ENCODE measurements around the gene FAM184B. TPM values are rescaled to one million over a fixed set of nuclear protein-coding genes. Genes with fewer than 3 reads are reported as not detected.

Gene FAM184B
- total and polyA plus RNA-seq, 4 donors: 0.05 TPM; not detected in 3

DNA sequence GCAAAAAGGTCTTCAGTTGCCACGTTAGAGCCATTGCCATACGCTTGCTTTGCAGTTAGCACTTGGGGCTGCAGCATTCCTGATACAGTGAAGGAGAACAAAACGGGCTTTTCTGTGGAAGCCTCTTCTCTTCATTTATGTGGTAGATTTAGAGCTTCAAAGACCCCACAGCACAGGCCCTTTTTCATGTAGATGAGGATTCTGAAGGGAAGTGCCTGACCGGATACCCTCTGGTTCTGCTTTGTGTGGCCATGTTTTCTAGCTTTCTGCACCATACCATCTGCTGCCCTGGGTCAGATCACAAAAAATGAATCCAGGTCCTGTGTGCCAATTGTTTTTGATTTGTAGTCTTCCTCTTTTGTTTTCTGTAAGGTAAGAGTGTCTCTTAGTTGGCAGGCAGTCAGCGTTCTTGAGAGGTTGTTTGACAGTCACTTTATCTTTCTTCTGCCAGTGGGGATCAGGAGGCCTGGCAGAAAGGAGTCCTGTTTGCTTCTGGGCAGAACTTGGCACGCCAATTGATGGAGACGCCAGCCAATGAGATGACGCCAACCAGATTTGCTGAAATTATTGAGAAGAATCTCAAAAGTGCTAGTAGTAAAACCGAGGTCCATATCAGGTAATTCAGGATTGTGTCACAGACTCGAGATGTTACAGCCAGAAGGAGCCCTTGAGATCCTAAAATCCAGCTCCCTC, 196.8 kb downstream of the FAM184B start:
- 88 to 90% methylated on average over 10 of the region's 10 CpGs for WGBS, 2 donors
- intact Hi-C loops (cut with DNase I): no loop called here
- no peak for DNase-seq
- no peak for ATAC-seq (ENCODE audit: low FRiP score)
- no peaks in the 10 kb centered on the region for H3K27me3 ChIP-seq (ENCODE audit: control insufficient read depth in 1 of 2, insufficient read depth in 2 of 2, low read length in 1 of 2)
- no peak overlapping the region for H3K27ac ChIP-seq (ENCODE audit: low read depth in 1 of 2, low read length in 2 of 2)
- no peak overlapping the region for H3K4me3 ChIP-seq (ENCODE audit: low read length in 2 of 2)
- peaks cover 10 to 17% of the 10 kb centered on the region in 2 donors for H3K36me3 ChIP-seq (ENCODE audit: control insufficient read depth in 1 of 2, insufficient read depth in 2 of 2, low read length in 1 of 2)
- H3K4me1 ChIP-seq (ENCODE audit: control insufficient read depth in 1 of 2, insufficient read depth in 2 of 2, low read length in 2 of 2): no peaks in the 10 kb centered on the region
- H3K9me3 ChIP-seq (ENCODE audit: control insufficient read depth, low read length): no peaks in the 10 kb centered on the region

DNA sequence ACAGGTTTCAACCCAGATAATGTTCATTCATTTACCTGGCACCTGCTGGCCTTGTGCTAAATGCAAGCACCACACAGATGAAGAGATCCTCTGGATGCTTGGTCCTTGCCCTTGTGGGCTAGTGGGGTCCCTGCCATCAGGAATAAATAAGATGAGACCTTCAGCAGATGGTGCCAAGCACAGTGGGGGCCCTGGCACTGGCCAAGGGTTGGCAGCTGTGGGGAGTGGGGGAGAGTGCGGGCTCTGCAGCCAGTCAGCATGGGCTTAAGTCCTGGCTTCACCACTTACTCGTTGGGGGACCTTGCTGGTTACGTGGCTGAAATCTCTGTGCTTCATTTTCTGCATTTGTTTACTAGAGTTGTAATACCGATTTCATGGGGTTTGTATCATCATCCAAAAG, 197.5 kb downstream of the FAM184B start:
- whole genome bisulfite sequencing, 2 donors: 93 to 96% methylated on average over 4 of the region's 4 CpGs

DNA sequence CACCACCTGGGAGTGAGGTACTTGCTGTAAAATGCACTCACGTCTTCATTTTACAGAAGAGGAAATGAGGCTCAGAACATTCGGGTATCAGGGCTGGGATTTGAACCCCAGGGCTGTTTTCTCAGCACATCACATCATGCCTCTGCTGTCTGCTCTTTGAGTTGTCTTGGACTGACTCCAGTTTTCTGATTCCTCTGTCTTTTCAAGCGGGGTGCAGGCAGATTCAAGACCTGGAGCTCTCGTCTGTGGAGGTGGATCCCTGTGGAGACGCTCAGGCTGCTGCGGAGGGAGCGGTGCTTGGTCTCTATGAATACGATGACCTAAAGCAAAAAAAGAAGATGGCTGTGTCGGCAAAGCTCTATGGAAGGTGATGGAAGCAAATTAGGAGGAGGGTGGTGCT, 198.1 kb downstream of the FAM184B start:
- 92 to 93% methylated on average over 9 of the region's 9 CpGs for WGBS, 2 donors
- Histone ChIP-seq H3K4me3 (ENCODE audit: low read length in 2 of 2) (no peak overlapping the region), H3K36me3 (ENCODE audit: control insufficient read depth in 1 of 2, insufficient read depth in 2 of 2, low read length in 1 of 2) (peaks cover 10 to 12% of the 10 kb centered on the region in 2 donors), H3K27me3 (ENCODE audit: control insufficient read depth in 1 of 2, insufficient read depth in 2 of 2, low read length in 1 of 2) (no peaks in the 10 kb centered on the region), H3K4me1 (ENCODE audit: control insufficient read depth in 1 of 2, insufficient read depth in 2 of 2, low read length in 2 of 2) (no peaks in the 10 kb centered on the region), H3K9me3 (ENCODE audit: control insufficient read depth, low read length) (no peaks in the 10 kb centered on the region), H3K27ac (ENCODE audit: low read depth in 1 of 2, low read length in 2 of 2) (no peak overlapping the region)
- intact Hi-C loops (cut with DNase I): no loop called here
- no peak for ATAC-seq (ENCODE audit: low FRiP score)
- DNase-seq: no peak

More for the DNA sequence above, 197.5 kb downstream of the FAM184B start:
- Histone ChIP-seq H3K36me3 (ENCODE audit: control insufficient read depth in 1 of 2, insufficient read depth in 2 of 2, low read length in 1 of 2) (peaks cover 10 to 14% of the 10 kb centered on the region in 2 donors), H3K4me3 (ENCODE audit: low read length in 2 of 2) (no peak overlapping the region), H3K27me3 (ENCODE audit: control insufficient read depth in 1 of 2, insufficient read depth in 2 of 2, low read length in 1 of 2) (no peaks in the 10 kb centered on the region), H3K27ac (ENCODE audit: low read depth in 1 of 2, low read length in 2 of 2) (no peak overlapping the region), H3K9me3 (ENCODE audit: control insufficient read depth, low read length) (no peaks in the 10 kb centered on the region), H3K4me1 (ENCODE audit: control insufficient read depth in 1 of 2, insufficient read depth in 2 of 2, low read length in 2 of 2) (no peaks in the 10 kb centered on the region)
- no peak for ATAC-seq (ENCODE audit: low FRiP score)
- no peak for DNase-seq
- intact Hi-C loops (cut with DNase I): no loop called here

DNA sequence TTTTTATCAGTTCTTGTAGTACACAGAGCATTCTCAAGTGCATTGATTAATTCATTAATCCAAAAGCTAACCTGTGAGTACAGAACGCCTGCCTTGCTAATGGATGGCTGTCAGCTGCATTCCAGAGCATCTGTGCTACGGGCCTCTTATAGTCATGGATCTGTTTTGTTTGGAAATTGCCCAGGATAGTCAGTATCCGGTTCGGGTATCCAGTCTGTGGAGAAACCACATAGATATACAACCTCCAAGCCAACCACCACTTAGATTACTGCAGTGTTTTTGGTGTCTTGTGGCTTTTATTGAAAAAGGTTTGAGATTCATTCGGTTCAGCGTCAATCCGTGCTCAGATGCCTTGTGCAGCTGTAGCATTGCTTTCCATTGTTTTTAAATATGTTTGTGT, 200.5 kb downstream of the FAM184B start:
- ATAC-seq (ENCODE audit: low FRiP score) (no peak), DNase-seq (no peak)
- Histone ChIP-seq H3K27me3 (ENCODE audit: control insufficient read depth in 1 of 2, insufficient read depth in 2 of 2, low read length in 1 of 2) (no peaks in the 10 kb centered on the region), H3K4me1 (ENCODE audit: control insufficient read depth in 1 of 2, insufficient read depth in 2 of 2, low read length in 2 of 2) (no peaks in the 10 kb centered on the region), H3K4me3 (ENCODE audit: low read length in 2 of 2) (no peak overlapping the region), H3K36me3 (ENCODE audit: control insufficient read depth in 1 of 2, insufficient read depth in 2 of 2, low read length in 1 of 2) (peaks cover 4 to 10% of the 10 kb centered on the region in 2 donors), H3K9me3 (ENCODE audit: control insufficient read depth, low read length) (no peaks in the 10 kb centered on the region), H3K27ac (ENCODE audit: low read depth in 1 of 2, low read length in 2 of 2) (no peak overlapping the region)
- 68 to 74% methylated on average over 7 of the region's 7 CpGs for whole genome bisulfite sequencing, 2 donors
- intact Hi-C loops (cut with DNase I): no loop called here

Other genes starting within 250 kb of the FAM184B start
- 10 to 100 TPM; 65.4 to 93.4 TPM for gene LAP3, start 204.4 kb downstream of the FAM184B start, total RNA-seq
- gene LAP3, start 204.4 kb downstream of the FAM184B start, polyA plus RNA-seq: 10 to 100 TPM; 36.9 to 39.8 TPM
- 10 to 100 TPM; 40.9 to 52.7 TPM for gene MED28, start 167.0 kb downstream of the FAM184B start, total RNA-seq
- 10 to 100 TPM; 10.2 to 12.8 TPM for gene MED28, start 167.0 kb downstream of the FAM184B start, polyA plus RNA-seq
- gene DCAF16, start 29.1 kb upstream of the FAM184B start, total RNA-seq: 10 to 100 TPM; 29.2 to 34.5 TPM
- gene DCAF16, start 29.1 kb upstream of the FAM184B start, polyA plus RNA-seq: 10 to 100 TPM in 1 of 2 donors, 1 to 10 TPM in 1; 4.5 to 13.4 TPM
- 1 to 10 TPM in 1 of 2 donors, under 1 TPM in 1; 0.78 to 1.8 TPM for gene NCAPG, start 29.4 kb upstream of the FAM184B start, total RNA-seq
- not detected for gene NCAPG, start 29.4 kb upstream of the FAM184B start, polyA plus RNA-seq
- gene LCORL, start 240.1 kb upstream of the FAM184B start, total RNA-seq: 10 to 100 TPM in 1 of 2 donors, 1 to 10 TPM in 1; 7.9 to 14.7 TPM
- gene LCORL, start 240.1 kb upstream of the FAM184B start, polyA plus RNA-seq: 1 to 10 TPM; 1.7 to 2.9 TPM